Activated CD8-positive, alpha-beta memory T cell treated with anti-CD3 and anti-CD28 coated beads, Interleukin-2, amount 50 U/mL, for 24 hours (primary cell): ENCODE results near the gene CSNK1E.
"Not testable (repeated sequence)": the region's sequence is repeated elsewhere in the genome, so short reads cannot be mapped to it uniquely, and the experiment has no call there.

Experiments
- DNase-seq: peaks from one replicate; pipeline ENCODE4 v3.0.0-alpha.2; 2020; ENCODE audit errors: extremely low read depth

The CSNK1E gene

DNA sequence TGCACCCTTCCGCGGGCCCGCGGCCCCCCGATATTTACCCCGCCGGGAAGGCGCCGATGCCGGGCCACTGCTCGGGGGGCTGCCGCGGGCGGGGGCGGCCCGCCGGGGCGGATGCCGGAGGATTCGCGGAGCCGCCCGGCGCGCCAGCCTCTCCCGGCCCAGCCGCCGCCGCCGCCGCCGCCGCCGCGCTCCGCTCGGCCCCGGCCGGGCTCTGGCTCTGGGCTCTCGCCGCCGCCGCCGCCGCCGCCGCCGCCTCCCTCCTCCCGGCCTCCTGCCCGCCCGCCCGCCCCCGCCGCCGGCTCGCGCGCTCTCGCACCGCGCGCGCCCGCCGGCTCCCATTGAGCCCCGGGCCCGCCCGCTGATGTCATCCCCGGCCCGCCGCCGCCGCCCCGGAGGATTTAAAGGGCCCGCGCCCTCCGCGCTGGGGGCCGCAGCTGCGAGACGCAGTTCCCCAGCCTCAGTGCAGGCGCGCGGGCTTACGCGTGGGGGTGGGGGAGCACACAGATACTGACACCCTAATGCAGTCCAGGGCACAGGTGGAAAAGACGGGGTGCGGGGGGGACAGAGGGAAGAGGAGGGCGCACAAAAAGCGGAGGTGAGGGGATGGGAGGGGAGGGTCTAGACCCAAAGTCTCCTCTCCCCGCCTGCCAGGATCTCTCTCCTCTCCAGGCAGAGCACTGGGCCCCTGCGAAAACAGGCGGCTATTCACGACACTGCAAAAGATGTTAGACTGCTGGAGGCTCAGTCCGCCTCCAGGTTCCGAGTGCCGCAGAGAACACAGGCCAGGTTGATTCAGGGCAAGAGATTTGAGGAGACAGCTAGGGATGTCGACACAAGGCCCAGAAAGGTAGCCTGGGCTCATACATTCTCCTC lies at the start of gene CSNK1E:
Gene CSNK1E, minus strand, starts transcription at position 312 of the 873 bp plus-strand sequence. CDS start 3,276 bp downstream, outside the sequence.
- DNase-seq: no peak

GRCh38 chr22:38365829-38366228 lies 48.6 kb upstream of the CSNK1E start:
- not testable (repeated sequence) for DNase-seq

DNA sequence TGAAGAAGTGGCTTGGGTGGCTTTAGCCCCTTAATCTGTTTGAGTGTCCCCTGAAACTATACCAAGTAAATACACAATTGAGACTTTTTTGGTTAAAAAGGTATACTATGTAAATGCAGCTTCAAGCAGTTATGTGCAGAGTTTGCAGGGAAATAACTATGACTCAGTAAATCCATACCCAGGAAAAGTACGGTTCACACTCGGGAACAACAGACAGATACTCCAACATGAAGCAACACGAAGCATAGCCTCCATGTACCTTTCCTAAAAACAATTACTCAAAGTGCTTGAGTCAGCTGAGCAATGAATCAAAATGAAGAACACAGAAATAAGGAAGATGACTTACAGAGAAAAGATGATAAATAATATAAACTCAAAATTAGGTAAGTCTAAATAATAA lies 47.9 kb upstream of the CSNK1E start:
- not testable (repeated sequence) for DNase-seq

DNA sequence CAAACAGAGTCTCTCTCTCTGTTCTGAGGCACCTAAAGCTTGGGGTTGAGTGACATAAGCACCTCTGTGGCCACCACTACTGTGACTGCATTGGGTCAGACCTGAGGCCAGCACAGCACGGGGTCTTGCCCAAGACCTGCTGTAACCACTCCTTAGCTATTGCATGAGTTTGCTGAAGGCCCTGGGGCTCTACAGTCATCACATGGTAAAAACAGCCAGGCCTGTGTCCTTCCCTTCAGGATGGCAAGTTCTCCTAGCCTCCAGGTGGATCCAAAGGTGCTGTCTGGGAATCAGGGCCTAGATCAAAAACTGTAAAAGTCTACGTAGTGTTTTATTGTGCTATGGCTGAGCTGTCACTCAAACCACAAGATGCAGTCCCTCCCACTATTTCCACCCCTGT lies 43.3 kb upstream of the CSNK1E start:
- not testable (repeated sequence) for DNase-seq

DNA sequence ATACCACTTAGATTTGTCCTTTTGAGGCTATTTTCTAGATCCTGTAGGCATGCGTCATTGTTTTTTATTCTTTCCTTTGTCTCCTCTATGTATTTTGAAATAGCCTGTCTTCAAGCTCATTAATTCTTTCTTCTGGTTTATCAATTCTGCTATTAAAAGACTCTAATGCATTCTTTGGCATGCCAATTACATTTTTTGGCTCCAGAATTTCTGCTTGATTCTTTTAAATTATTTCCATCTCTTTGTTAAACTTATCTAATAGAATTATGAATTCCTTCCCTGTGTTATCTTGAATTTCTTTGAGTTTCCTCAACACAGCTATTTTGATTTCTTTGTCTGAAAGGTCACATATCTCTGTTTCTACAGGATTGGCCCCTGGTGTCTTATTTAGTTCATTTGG lies 42.6 kb upstream of the CSNK1E start:
- not testable (repeated sequence) for DNase-seq

DNA sequence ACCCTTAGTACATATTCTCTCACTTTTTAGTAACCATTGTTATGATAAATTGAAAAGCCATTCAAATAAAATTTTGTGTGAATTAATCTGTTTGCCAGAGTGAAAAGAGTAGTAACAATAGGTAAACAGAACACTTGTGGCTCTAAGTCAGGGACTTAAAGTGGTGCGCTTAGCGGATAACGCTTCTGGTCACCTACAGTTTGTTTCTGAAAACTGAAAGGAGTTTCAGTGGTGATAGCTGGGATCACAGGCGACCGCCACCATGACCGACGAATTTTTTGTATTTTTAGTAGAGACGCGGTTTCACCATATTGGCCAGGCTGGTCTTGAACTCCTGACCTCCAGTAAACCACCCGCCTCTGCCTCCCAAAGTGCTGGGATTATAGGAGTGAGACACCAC lies 40.7 kb upstream of the CSNK1E start:
- not testable (repeated sequence) for DNase-seq

DNA sequence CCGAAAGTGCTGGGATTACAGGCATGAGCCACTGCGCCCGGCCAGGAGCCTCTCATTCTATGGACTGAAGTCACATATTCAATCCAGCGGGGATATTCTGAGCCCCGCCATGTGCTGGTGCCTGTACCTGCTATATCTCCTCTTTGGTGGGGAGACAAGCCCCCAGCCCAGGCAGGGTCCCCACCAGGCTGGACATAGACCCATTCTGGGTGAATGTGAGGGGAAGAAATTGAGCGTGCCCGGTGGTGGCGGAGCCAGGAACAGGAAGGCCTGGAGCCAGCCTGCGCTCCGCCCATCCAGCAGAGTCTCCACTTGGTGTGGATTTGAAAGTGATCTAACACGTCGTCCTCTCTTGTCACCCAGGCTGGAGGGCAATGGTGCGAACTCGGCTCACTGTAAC lies 38.0 kb upstream of the CSNK1E start:
- no peak for DNase-seq

GRCh38 chr22:38353701-38354100 lies 36.5 kb upstream of the CSNK1E start:
- no peak for DNase-seq

DNA sequence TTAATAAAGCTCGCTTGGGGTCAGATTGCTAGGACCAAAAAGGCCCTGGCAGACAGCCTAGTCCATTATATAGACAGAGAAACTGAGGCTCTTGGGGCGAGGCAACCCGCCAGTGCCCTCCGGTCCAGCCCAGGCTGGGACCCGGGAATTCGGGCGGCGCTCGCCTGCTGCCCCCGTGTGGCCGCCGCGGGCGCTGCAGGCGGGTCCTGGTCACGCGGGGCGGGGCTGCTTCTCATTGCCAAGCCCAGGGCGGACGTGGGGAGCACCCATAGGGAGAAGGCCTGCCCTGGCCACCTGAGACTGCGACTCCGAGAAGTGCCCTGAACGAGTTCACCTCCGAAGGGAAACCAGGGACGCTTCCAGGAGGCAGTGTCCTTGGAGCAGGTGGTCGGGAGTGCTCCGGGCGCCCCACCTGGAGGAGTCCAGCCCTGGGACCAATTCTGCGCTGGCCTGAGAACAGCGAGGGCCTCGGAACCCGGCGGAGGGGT lies 36.0 kb upstream of the CSNK1E start:
- DNase-seq: no peak

GRCh38 chr22:38352436-38352835 lies 35.2 kb upstream of the CSNK1E start:
- no peak for DNase-seq

- DNase-seq: no peak
These were observed 33.5 kb upstream of the CSNK1E start for GRCh38 chr22:38350444-38351359.

- no peak for DNase-seq
These were observed 31.7 kb upstream of the CSNK1E start for GRCh38 chr22:38348751-38349496.

GRCh38 chr22:38347944-38348750 lies 30.9 kb upstream of the CSNK1E start:
- DNase-seq: no peak

DNA sequence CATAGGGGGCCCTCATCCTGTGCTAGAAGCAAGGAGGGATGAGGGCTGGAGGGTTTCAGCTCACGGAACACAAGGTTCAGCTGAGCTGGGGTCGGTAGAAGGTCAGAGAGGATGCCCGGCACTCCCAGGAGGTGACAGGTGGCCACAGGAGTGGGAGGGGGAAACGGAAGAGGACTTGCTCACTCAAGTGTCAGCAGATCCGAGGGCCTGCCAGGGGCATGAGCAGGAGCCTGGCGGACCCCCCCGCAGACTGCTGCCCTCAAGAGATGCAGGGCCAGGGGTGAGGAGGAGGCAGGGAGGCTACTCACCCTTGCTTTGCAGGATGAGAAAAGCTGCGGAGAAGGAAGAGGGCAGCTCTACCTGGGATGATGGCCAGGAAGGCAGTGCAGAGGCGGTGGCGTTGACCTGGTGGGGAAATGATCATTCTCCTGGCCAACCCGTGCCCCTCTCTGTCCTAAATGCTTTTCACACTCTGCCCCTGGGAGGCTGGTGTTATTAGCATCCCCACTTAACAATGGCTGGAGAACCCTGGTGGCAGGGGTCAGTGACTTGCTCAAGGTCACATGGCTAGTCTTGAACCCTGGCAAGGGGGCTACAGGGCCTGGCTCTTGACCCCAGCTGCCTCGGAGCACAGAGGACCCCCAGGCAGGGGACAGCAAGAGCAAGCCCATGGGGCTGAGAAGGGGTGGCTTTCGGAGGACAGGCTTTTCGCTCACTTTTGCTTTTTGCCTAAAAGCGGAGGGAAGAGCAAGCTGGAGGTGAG lies 30.1 kb upstream of the CSNK1E start:
- DNase-seq: no peak

- DNase-seq: no peak
These were observed 29.3 kb upstream of the CSNK1E start for GRCh38 chr22:38346506-38346905.

DNA sequence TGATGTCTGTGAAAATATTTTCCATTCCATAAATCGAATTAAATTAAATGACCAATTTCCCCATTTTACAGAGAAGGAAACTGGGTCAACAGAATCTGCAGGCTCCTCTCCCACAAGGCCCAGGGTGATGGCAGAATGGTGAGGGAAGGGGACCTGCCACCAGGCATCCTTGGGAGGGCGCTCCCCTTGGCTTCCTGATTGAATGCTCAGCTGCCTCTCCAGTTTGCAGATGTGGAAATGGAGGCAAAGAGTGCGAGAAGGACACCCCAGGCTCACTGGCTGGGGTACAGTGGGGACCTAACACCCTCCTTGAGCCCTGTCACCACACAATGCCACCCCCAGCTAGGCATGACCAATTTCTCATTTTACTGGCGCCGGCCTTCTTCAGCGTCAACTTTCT lies 28.5 kb upstream of the CSNK1E start:
- DNase-seq: no peak

- not testable (repeated sequence) for DNase-seq
These were observed 22.7 kb upstream of the CSNK1E start for GRCh38 chr22:38339893-38340292.

- DNase-seq: no peak
These were observed 21.6 kb upstream of the CSNK1E start for GRCh38 chr22:38338772-38339379.

DNA sequence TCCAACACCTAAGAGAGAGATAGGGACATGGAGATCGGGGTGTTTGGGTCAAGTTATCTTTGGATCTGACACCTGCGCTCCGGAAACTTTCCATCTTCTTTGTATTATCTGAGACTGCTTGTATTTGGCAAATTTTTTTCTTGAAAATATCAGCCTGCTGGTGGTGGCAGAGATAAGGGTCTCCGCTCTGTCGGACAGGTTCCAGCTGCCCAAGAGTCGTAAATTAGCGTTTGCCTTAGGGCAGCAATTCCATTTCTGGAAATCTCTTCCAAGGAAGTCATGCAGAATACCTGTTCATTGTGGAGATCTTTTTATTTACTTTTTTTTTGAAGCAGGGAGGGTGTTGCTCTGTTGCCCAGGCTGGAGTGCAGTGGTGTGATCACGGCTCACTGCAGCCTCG lies 19.5 kb upstream of the CSNK1E start:
- DNase-seq: no peak

DNA sequence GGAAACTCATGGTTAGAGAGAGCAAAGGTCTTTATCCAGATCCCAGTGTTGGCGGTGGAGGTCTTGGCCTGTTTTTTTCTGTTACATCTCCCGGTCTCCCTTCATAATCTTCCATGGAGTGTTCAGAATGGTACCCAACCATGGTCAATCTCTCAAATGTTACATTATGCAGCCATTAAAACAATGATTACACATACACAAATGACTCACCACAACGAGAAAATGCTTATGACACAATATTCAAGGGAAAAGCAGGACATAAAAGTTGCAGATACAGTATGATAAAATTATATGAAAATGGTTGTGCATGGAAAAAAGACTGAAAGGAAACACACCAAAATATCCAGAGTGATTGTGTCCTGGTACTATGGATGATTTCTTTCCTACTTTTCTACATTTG lies 17.8 kb upstream of the CSNK1E start:
- DNase-seq: no peak
